ENCODE measurements around the gene GPR149. TPM values are rescaled to one million over a fixed set of nuclear protein-coding genes. Genes with fewer than 3 reads are reported as not detected.
A peak's percentile ranks its signal among the peaks of the same experiment; 100 is the strongest.

GPR149 gene
- total RNA-seq, 3 donors from 2014 or later (not counting 1 experiment from before 2014, with no cell fraction given): not detected

- intact Hi-C loops (cut with micrococcal nuclease): no loop called here
- Histone ChIP-seq H3K27ac (ENCODE audit: low read length) (peak overlapping the region; percentile 14), H3K36me3 (ENCODE audit: control insufficient read depth, insufficient read depth, low read length) (peaks cover 32% of the 10 kb centered on the region), H3K4me3 (ENCODE audit: low read length) (no peak overlapping the region), H3K4me1 (ENCODE audit: control insufficient read depth, insufficient read depth, low read length) (peaks cover 7% of the 10 kb centered on the region), H3K9me3 (ENCODE audit: control insufficient read depth, insufficient read depth, low read length) (no peaks in the 10 kb centered on the region), H3K27me3 (ENCODE audit: control insufficient read depth, insufficient read depth, low read length) (no peaks in the 10 kb centered on the region)
- peaks cover 21% of the 10 kb centered on the region for H3K36me3 Mint-ChIP-seq
- peaks cover 14 to 31% of the 10 kb centered on the region in 2 donors for H3K4me1 Mint-ChIP-seq
- ATAC-seq (peak; percentile 57 to 72 (median 60)), DNase-seq (no peak)
- TF ChIP-seq CTCF (IDR thresholded peaks at IDR 0.05): no peak
- no peak overlapping the region for H3K27ac Mint-ChIP-seq
- H3K27me3 Mint-ChIP-seq (ENCODE audit: low read depth in 2 of 2): no peaks in the 10 kb centered on the region
- no peak overlapping the region for H3K4me3 Mint-ChIP-seq
- 58% methylated on average over 3 of the region's 5 CpGs for WGBS (ENCODE audit: insufficient coverage)
- no peaks in the 10 kb centered on the region for H3K9me3 Mint-ChIP-seq
These were observed 112.8 kb downstream of the GPR149 start for GRCh38 chr3:154316974-154317767.

GRCh38 chr3:154314152-154314551 is 115.8 kb downstream of the GPR149 start:
- no peak overlapping the region for H3K4me3 ChIP-seq (ENCODE audit: low read length)
- Mint-ChIP-seq H3K36me3 (peaks cover 21% of the 10 kb centered on the region), H3K4me3 (no peak overlapping the region), H3K4me1 (peaks cover 7 to 24% of the 10 kb centered on the region in 2 donors), H3K27me3 (ENCODE audit: low read depth in 2 of 2) (no peaks in the 10 kb centered on the region), H3K27ac (peak overlapping the region; percentile 29 to 64), H3K9me3 (no peaks in the 10 kb centered on the region)
- H3K9me3 ChIP-seq (ENCODE audit: control insufficient read depth, insufficient read depth, low read length): no peaks in the 10 kb centered on the region
- H3K27me3 ChIP-seq (ENCODE audit: control insufficient read depth, insufficient read depth, low read length): no peaks in the 10 kb centered on the region
- ATAC-seq: no peak
- H3K36me3 ChIP-seq (ENCODE audit: control insufficient read depth, insufficient read depth, low read length): peaks cover 51% of the 10 kb centered on the region
- peaks cover 3% of the 10 kb centered on the region for H3K4me1 ChIP-seq (ENCODE audit: control insufficient read depth, insufficient read depth, low read length)
- WGBS (ENCODE audit: insufficient coverage): 90% methylated on average over 1 of the region's 1 CpG
- no peak for TF ChIP-seq CTCF (IDR thresholded peaks at IDR 0.05)
- DNase-seq: no peak
- intact Hi-C loops (cut with micrococcal nuclease): no loop called here
- H3K27ac ChIP-seq (ENCODE audit: low read length): no peak overlapping the region

- H3K4me3 ChIP-seq (ENCODE audit: low read length): no peak overlapping the region
- no peaks in the 10 kb centered on the region for H3K4me1 ChIP-seq (ENCODE audit: control insufficient read depth, insufficient read depth, low read length)
- no peak overlapping the region for H3K4me3 Mint-ChIP-seq
- ATAC-seq: no peak
- H3K27ac Mint-ChIP-seq: peak overlapping the region in 1 of 2 donors; percentile 56
- no peak for DNase-seq
- H3K9me3 ChIP-seq (ENCODE audit: control insufficient read depth, insufficient read depth, low read length): no peaks in the 10 kb centered on the region
- no peak for TF ChIP-seq CTCF (IDR thresholded peaks at IDR 0.05)
- H3K9me3 Mint-ChIP-seq: no peaks in the 10 kb centered on the region
- intact Hi-C loops (cut with micrococcal nuclease): no loop called here
- no peak overlapping the region for H3K27ac ChIP-seq (ENCODE audit: low read length)
- no peaks in the 10 kb centered on the region for H3K27me3 Mint-ChIP-seq (ENCODE audit: low read depth in 2 of 2)
- peaks cover 18 to 21% of the 10 kb centered on the region in 2 donors for H3K4me1 Mint-ChIP-seq
- H3K36me3 ChIP-seq (ENCODE audit: control insufficient read depth, insufficient read depth, low read length): peaks cover 76% of the 10 kb centered on the region
- peaks cover 27% of the 10 kb centered on the region for H3K36me3 Mint-ChIP-seq
- H3K27me3 ChIP-seq (ENCODE audit: control insufficient read depth, insufficient read depth, low read length): no peaks in the 10 kb centered on the region
These were observed 119.2 kb downstream of the GPR149 start for GRCh38 chr3:154310840-154311239.

GRCh38 chr3:154307363-154307762 is 122.6 kb downstream of the GPR149 start:
- no peaks in the 10 kb centered on the region for H3K9me3 ChIP-seq (ENCODE audit: control insufficient read depth, insufficient read depth, low read length)
- H3K36me3 Mint-ChIP-seq: peaks cover 18% of the 10 kb centered on the region
- H3K27ac ChIP-seq (ENCODE audit: low read length): no peak overlapping the region
- H3K4me1 ChIP-seq (ENCODE audit: control insufficient read depth, insufficient read depth, low read length): no peaks in the 10 kb centered on the region
- no peaks in the 10 kb centered on the region for H3K27me3 Mint-ChIP-seq (ENCODE audit: low read depth in 2 of 2)
- H3K27ac Mint-ChIP-seq: peak overlapping the region; percentile 1 to 64
- no peak for ATAC-seq
- H3K36me3 ChIP-seq (ENCODE audit: control insufficient read depth, insufficient read depth, low read length): peaks cover 79% of the 10 kb centered on the region
- no peaks in the 10 kb centered on the region for H3K9me3 Mint-ChIP-seq
- no peak for TF ChIP-seq CTCF (IDR thresholded peaks at IDR 0.05)
- intact Hi-C loops (cut with micrococcal nuclease): no loop called here
- H3K4me1 Mint-ChIP-seq: peaks cover 13 to 14% of the 10 kb centered on the region in 2 donors
- H3K27me3 ChIP-seq (ENCODE audit: control insufficient read depth, insufficient read depth, low read length): no peaks in the 10 kb centered on the region
- no peak overlapping the region for H3K4me3 Mint-ChIP-seq
- DNase-seq: no peak
- H3K4me3 ChIP-seq (ENCODE audit: low read length): no peak overlapping the region
